Activated CD8-positive, alpha-beta memory T cell treated with anti-CD3 and anti-CD28 coated beads, Interleukin-2, amount 50 U/mL, for 1 hour (primary cell): ENCODE data around the gene NAA80.
"Not testable (repeated sequence)": the region's sequence is repeated elsewhere in the genome, so short reads cannot be mapped to it uniquely, and the experiment has no call there.

Experiments used
- DNase-seq: peaks from one replicate; pipeline ENCODE4 v3.0.0-alpha.2; 2020; ENCODE audit errors: extremely low read depth

NAA80 gene

GRCh38 chr3:50270422-50271224, 28.6 kb downstream of the NAA80 start:
- DNase-seq = no peak

GRCh38 chr3:50269977-50270413, 29.2 kb downstream of the NAA80 start:
- DNase-seq = no peak

GRCh38 chr3:50269460-50269859, 29.7 kb downstream of the NAA80 start:
- no peak for DNase-seq

GRCh38 chr3:50268703-50269451, 30.3 kb downstream of the NAA80 start, which contains the start of gene SEMA3B:
TSS of gene SEMA3B (plus strand) at chr3:50269147. CDS start at chr3:50269241, 94 bp downstream.
- no peak for DNase-seq

- DNase-seq = no peak
These were observed 30.9 kb downstream of the NAA80 start for GRCh38 chr3:50268276-50268675.

- DNase-seq = no peak
These were observed 31.8 kb downstream of the NAA80 start for GRCh38 chr3:50267280-50267913.

GRCh38 chr3:50266836-50267235, 32.4 kb downstream of the NAA80 start:
- no peak for DNase-seq

GRCh38 chr3:50266017-50266416, 33.2 kb downstream of the NAA80 start:
- no peak for DNase-seq

- DNase-seq = no peak
These were observed 33.6 kb downstream of the NAA80 start for GRCh38 chr3:50265571-50265970.

- no peak for DNase-seq
These were observed 34.2 kb downstream of the NAA80 start for GRCh38 chr3:50264964-50265485.

- DNase-seq = no peak
These were observed 34.7 kb downstream of the NAA80 start for GRCh38 chr3:50264383-50264963.

GRCh38 chr3:50263478-50264382, 35.5 kb downstream of the NAA80 start:
- no peak for DNase-seq

GRCh38 chr3:50262778-50263177, 36.4 kb downstream of the NAA80 start:
- no peak for DNase-seq

GRCh38 chr3:50262200-50262599, 37.0 kb downstream of the NAA80 start:
- DNase-seq = not testable (repeated sequence)

GRCh38 chr3:50261505-50261904, 37.7 kb downstream of the NAA80 start:
- DNase-seq = no peak

GRCh38 chr3:50260942-50261441, 38.2 kb downstream of the NAA80 start:
- DNase-seq = no peak

- no peak for DNase-seq
These were observed 38.9 kb downstream of the NAA80 start for GRCh38 chr3:50260027-50260941.

GRCh38 chr3:50259432-50260026, 39.7 kb downstream of the NAA80 start:
- DNase-seq = no peak

GRCh38 chr3:50258979-50259378, 40.2 kb downstream of the NAA80 start:
- DNase-seq = no peak
